IMR-90 (cell line): Measurements from ENCODE around the gene CHRNG. TPM values are rescaled to one million over a fixed set of nuclear protein-coding genes. Genes with fewer than 3 reads are reported as not detected.
A peak's percentile ranks its signal among the peaks of the same experiment; 100 is the strongest.

Source experiments
- ATAC-seq: fragments of 200-7000 bp; cut with Tn5 transposase; 2 replicates; pipeline ENCODE4 v1.9.1; 2020; ENCODE audit warnings: low read depth, mild to moderate bottlenecking, moderate library complexity
- BruUV-seq: library from RNA; stranded (reverse); fragments of 400-500 nt; replicated peaks from 2 replicates; lab custom pipeline; 2021; lab: Mats Ljungman, UMichigan
- CTCF ChIA-PET: fragments of 300-600 bp; formaldehyde crosslinking; extraction: SDS; loops from one replicate; lab custom pipeline; 2021; ENCODE audit warnings: antibody characterized with exemption; lab: Yijun Ruan, JAX
- POLR2A ChIA-PET: fragments of 300-600 bp; sonication (Branson Sonifier 250); formaldehyde crosslinking; loops from one replicate; lab custom pipeline; 2022; ENCODE audit warnings: antibody characterized with exemption; ENCODE audit not compliant: unreplicated experiment; lab: Charles Lee
- DNase-seq: peaks from one replicate; pipeline ENCODE4 v3.0.0; 2013
- H2AFZ ChIP-seq: replicated peaks from 2 replicates; pipeline ENCODE3; 2013; ENCODE audit warnings: low read length, mild to moderate bottlenecking; ENCODE audit not compliant: poor library complexity
- H2AK5ac ChIP-seq: 2 replicates; pipeline ENCODE4 v1.6.1; 2013; ENCODE audit warnings: low read depth, low read length, inconsistent platforms
- H2AK9ac ChIP-seq: replicated peaks from 2 replicates; pipeline ENCODE3; 2013; ENCODE audit warnings: mild to moderate bottlenecking, low read depth, low read length, moderate library complexity; ENCODE audit not compliant: poor library complexity
- H2BK120ac ChIP-seq: 2 replicates; pipeline ENCODE4 v1.6.1; 2013; ENCODE audit warnings: low read depth, low read length, inconsistent platforms
- H2BK15ac ChIP-seq: 3 replicates; pipeline ENCODE4 v1.6.1; 2013; ENCODE audit warnings: low read depth, low read length, inconsistent platforms
- H2BK20ac ChIP-seq: 2 replicates; pipeline ENCODE4 v1.6.1; 2013; ENCODE audit warnings: low read depth, mild to moderate bottlenecking, inconsistent platforms, low read length, moderate library complexity
- H2BK5ac ChIP-seq: 2 replicates; pipeline ENCODE4 v1.6.1; 2013; ENCODE audit warnings: mild to moderate bottlenecking, low read depth, low read length, inconsistent platforms; ENCODE audit not compliant: poor library complexity, severe bottlenecking
- H3K14ac ChIP-seq: replicated peaks from 2 replicates; pipeline ENCODE4 v1.6.1; 2013; ENCODE audit warnings: low read depth, low read length, inconsistent platforms
- H3K18ac ChIP-seq: 2 replicates; pipeline ENCODE4 v1.6.1; 2013; ENCODE audit warnings: low read depth, low read length, control low read depth
- H3K23ac ChIP-seq: 2 replicates; pipeline ENCODE4 v1.6.1; 2013; ENCODE audit warnings: low read depth, low read length, inconsistent platforms
- H3K27ac ChIP-seq: 2 replicates; pipeline ENCODE4 v1.5.1; 2013; ENCODE audit warnings: mild to moderate bottlenecking, control low read depth, low read length; ENCODE audit not compliant: insufficient read depth
- H3K27me3 ChIP-seq: 2 replicates; pipeline ENCODE4 v1.6.1; 2013; ENCODE audit warnings: low read length; ENCODE audit not compliant: control insufficient read depth, insufficient read depth
- H3K36me3 ChIP-seq: 2 replicates; pipeline ENCODE4 v1.6.1; 2013; ENCODE audit warnings: low read length, mixed read lengths; ENCODE audit not compliant: control insufficient read depth, insufficient read depth
- H3K4ac ChIP-seq: 2 replicates; pipeline ENCODE4 v1.6.1; 2013; ENCODE audit warnings: low read depth, low read length, inconsistent platforms
- H3K4me1 ChIP-seq: 2 replicates; pipeline ENCODE4 v1.6.1; 2013; ENCODE audit warnings: low read length, mixed read lengths; ENCODE audit not compliant: control insufficient read depth, insufficient read depth
- H3K4me2 ChIP-seq: 2 replicates; pipeline ENCODE4 v1.6.1; 2013; ENCODE audit warnings: low read depth, mild to moderate bottlenecking, control low read depth, low read length, moderate library complexity
- H3K4me3 ChIP-seq: 2 replicates; pipeline ENCODE4 v1.5.1; 2013; ENCODE audit warnings: low read depth, mild to moderate bottlenecking, control low read depth, low read length, moderate library complexity; ENCODE audit not compliant: insufficient read depth
- H3K56ac ChIP-seq: 2 replicates; pipeline ENCODE4 v1.6.1; 2013; ENCODE audit warnings: low read length, inconsistent platforms; ENCODE audit not compliant: insufficient read depth; ENCODE audit errors: extremely low read depth
- H3K79me1 ChIP-seq, 2 experiments: 2 replicates each; pipeline ENCODE4 v1.6.1; 2013; ENCODE audit warnings: low read length in 2 of 2, inconsistent platforms in 1 of 2, low read depth in 1 of 2
- H3K9ac ChIP-seq: 2 replicates; pipeline ENCODE4 v1.6.1; 2013; ENCODE audit warnings: low read depth, low read length, control low read depth
- H3K9me1 ChIP-seq: 2 replicates; pipeline ENCODE4 v1.6.1; 2013; ENCODE audit warnings: low read length, inconsistent platforms; ENCODE audit not compliant: insufficient read depth
- H3K9me3 ChIP-seq: 2 replicates; pipeline ENCODE4 v1.6.1; 2013; ENCODE audit warnings: low read length; ENCODE audit not compliant: control insufficient read depth, insufficient read depth
- H4K20me1 ChIP-seq: 2 replicates; pipeline ENCODE4 v1.6.1; 2013; ENCODE audit warnings: low read length, inconsistent platforms; ENCODE audit not compliant: insufficient read depth
- H4K5ac ChIP-seq: 2 replicates; pipeline ENCODE4 v1.6.1; 2013; ENCODE audit warnings: mild to moderate bottlenecking, low read depth, low read length, control low read depth
- H4K8ac ChIP-seq, 2 experiments: 2 replicates each; pipeline ENCODE4 v1.6.1; 2013; ENCODE audit warnings: low read depth in 2 of 2, low read length in 2 of 2, control low read depth in 1 of 2, inconsistent platforms in 1 of 2
- H4K91ac ChIP-seq: 2 replicates; pipeline ENCODE4 v1.6.1; 2013; ENCODE audit warnings: low read depth, low read length, inconsistent platforms; ENCODE audit not compliant: insufficient read depth
- BHLHE40 ChIP-seq: fragments of 150-350 bp; IDR thresholded peaks from 2 replicates; pipeline ENCODE4 v1.6.1; 2016; ENCODE audit warnings: mild to moderate bottlenecking, low read depth, low read length
- CEBPB ChIP-seq: IDR thresholded peaks from 2 replicates; pipeline ENCODE4 v1.6.1; 2012; ENCODE audit warnings: low read depth, low read length, improper control_type of control experiment
- CHD1 ChIP-seq: IDR thresholded peaks from 2 replicates; pipeline ENCODE4 v1.6.1; 2012; ENCODE audit warnings: low read depth, low read length, improper control_type of control experiment
- ELK1 ChIP-seq: fragments of 150-350 bp; IDR thresholded peaks from 2 replicates; pipeline ENCODE4 v1.6.1; 2016; ENCODE audit warnings: low read depth, mild to moderate bottlenecking, low read length, moderate library complexity, borderline replicate concordance
- FOS ChIP-seq: fragments of 150-350 bp; IDR thresholded peaks from 2 replicates; pipeline ENCODE4 v1.6.1; 2016; ENCODE audit warnings: low read depth, low read length
- MAZ ChIP-seq: IDR thresholded peaks from 2 replicates; pipeline ENCODE4 v1.6.1; 2012; ENCODE audit warnings: low read depth, mild to moderate bottlenecking, low read length, improper control_type of control experiment, moderate library complexity, borderline replicate concordance
- MXI1 ChIP-seq: IDR thresholded peaks from 2 replicates; pipeline ENCODE4 v1.6.1; 2012; ENCODE audit warnings: low read depth, mild to moderate bottlenecking, low read length, moderate library complexity, borderline replicate concordance
- NFE2L2 ChIP-seq: fragments of 150-350 bp; IDR thresholded peaks from 2 replicates; pipeline ENCODE4 v1.6.1; 2016; ENCODE audit warnings: low read depth, mild to moderate bottlenecking, low read length
- POLR2A ChIP-seq: IDR thresholded peaks from 2 replicates; pipeline ENCODE4 v1.6.1; 2012; ENCODE audit warnings: mild to moderate bottlenecking, low read depth, low read length
- RAD21 ChIP-seq: IDR thresholded peaks from 2 replicates; pipeline ENCODE4 v1.6.1; 2012; ENCODE audit warnings: low read length, improper control_type of control experiment
- RCOR1 ChIP-seq: IDR thresholded peaks from 2 replicates; pipeline ENCODE4 v1.6.1; 2012; ENCODE audit warnings: mild to moderate bottlenecking, low read length, improper control_type of control experiment; ENCODE audit not compliant: insufficient replicate concordance
- RFX5 ChIP-seq: IDR thresholded peaks from 2 replicates; pipeline ENCODE4 v1.8.0; 2012; ENCODE audit warnings: low read depth, mild to moderate bottlenecking, low read length, moderate library complexity
- SMC3 ChIP-seq: fragments of 150-350 bp; IDR thresholded peaks from 2 replicates; pipeline ENCODE4 v1.6.1; 2016; ENCODE audit warnings: low read depth, mild to moderate bottlenecking, antibody characterized with exemption, low read length, moderate library complexity
- USF2 ChIP-seq: fragments of 150-350 bp; IDR thresholded peaks from 2 replicates; pipeline ENCODE4 v1.6.1; 2017; ENCODE audit warnings: mild to moderate bottlenecking, antibody characterized with exemption, low read length, low read depth
- whole genome bisulfite sequencing, 2 experiments: methylation state at CpG; one replicate each; pipeline versions ENCODE4 v1.1.5 to v1.1.7; 2013; ENCODE audit warnings: missing lambda C conversion rate in 2 of 2; ENCODE audit not compliant: insufficient read length in 1 of 2; ENCODE audit errors: extremely low coverage in 2 of 2; 5-methylcytosine and 5-hydroxymethylcytosine counted together
- dilution Hi-C: fragments of 300-500 bp; cut with HindIII; formaldehyde crosslinking; loops from one replicate; pipeline ENCODE4 v1.14.3; 2018; ENCODE audit warnings: low sequenced_read_pairs; ENCODE audit not compliant: unreplicated experiment
- in situ Hi-C: fragments of 300-500 bp; cut with MboI; formaldehyde crosslinking; loops from 3 replicates; pipeline ENCODE4 v1.14.3; 2019; ENCODE audit warnings: low sequenced_read_pairs, inconsistent platforms, mixed read lengths
- intact Hi-C: fragments of 100-400 bp; cut with micrococcal nuclease; formaldehyde crosslinking; loops from 2 replicates; pipeline ENCODE4 v1.10.0; 2022
- polyA plus RNA-seq, 3 experiments: library from polyadenylated mRNA; depleted of rRNA; stranded (reverse); fragments of >200 nt; gene quantifications; 2 replicates each; pipeline ENCODE4 v1.2.3, GENCODE V29; 2012; ENCODE audit warnings: low replicate concordance in 1 of 3
- total RNA-seq: library from RNA; depleted of rRNA; stranded (reverse); fragments of >200 nt; gene quantifications from 2 replicates; pipeline ENCODE4 v1.2.3, GENCODE V29; 2012
- TF ChIP-seq, protein P1 (sequence below): conservative IDR thresholded peaks from 2 replicates; pipeline ENCODE4 v1.5.1; 2012; ENCODE audit warnings: mild to moderate bottlenecking, low read depth, low read length, improper control_type of control experiment

The CHRNG gene
- total and polyA plus RNA-seq, 2 of the 4 experiments (the other 2 are of a cell fraction): not detected

DNA sequence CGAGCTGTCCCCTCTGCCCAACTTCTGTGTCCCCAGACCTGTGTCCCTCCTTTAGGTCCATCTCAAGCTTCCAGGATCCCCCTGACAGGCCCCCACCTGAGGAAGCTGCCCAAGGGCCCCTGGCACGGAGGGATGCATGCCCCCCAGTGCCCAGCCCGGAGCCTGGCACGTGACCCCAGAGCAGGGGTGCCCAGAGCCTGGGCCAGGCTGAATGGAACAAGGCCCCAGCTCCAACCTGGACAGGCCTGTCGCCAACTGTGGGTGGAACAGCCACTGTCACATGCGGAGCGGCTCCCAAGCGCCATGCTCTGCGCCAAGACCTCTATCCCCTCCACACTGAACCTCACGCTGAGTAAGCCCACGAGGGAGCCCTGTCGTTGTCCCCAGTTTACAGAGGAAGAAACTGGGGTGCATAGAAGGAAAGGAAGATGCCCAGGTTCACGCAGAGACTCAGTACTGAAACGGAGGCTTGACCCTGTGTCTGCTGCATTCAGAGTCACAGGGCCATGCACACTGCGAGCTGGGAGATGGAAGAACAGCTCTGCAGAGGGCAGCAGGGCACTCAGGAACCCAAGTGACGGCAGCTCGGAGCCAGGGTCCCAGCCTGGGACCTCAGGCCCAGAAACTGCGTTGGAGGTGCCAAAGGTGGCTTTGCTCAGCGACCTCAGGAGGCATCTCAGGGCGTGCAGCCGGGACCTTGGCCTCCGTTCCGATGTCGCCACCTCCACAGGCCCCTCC lies 46.4 kb upstream of the CHRNG start:
- intact Hi-C loops (no loop called here), dilution Hi-C loops (no loop called here), in situ Hi-C loops (no loop called here)
- BruUV-seq: no TSS peak
- Histone ChIP-seq H3K4ac (no peak overlapping the region), H3K9me1 (no peaks in the 10 kb centered on the region), H2AK5ac (no peak overlapping the region), H3K18ac (no peak overlapping the region), H2BK5ac (no peak overlapping the region), H4K20me1 (no peaks in the 10 kb centered on the region; the same call in 1 of the 2 replicates), H2AK9ac (no peak overlapping the region), H3K79me1 (no peaks in the 10 kb centered on the region), H3K4me3 (no peak overlapping the region), H4K8ac (no peak overlapping the region), H4K91ac (no peak overlapping the region), H3K36me3 (no peaks in the 10 kb centered on the region), H2BK20ac (no peak overlapping the region), H3K23ac (no peak overlapping the region), H2BK15ac (no peak overlapping the region), H3K56ac (no peak overlapping the region), H2AFZ (peak overlapping the region; percentile 29), H2BK120ac (no peak overlapping the region), H3K14ac (no peak overlapping the region), H4K5ac (no peak overlapping the region), H3K27me3 (peaks cover 55% of the 10 kb centered on the region), H3K4me1 (no peaks in the 10 kb centered on the region), H3K9ac (no peak overlapping the region), H3K9me3 (no peaks in the 10 kb centered on the region), H3K4me2 (no peak overlapping the region), H3K27ac (no peak overlapping the region)
- WGBS, 2 experiments: 60% methylated on average over 5 of the region's 24 CpGs; no CpG with 5 or more reads in 1 of the 2 experiments
- ATAC-seq: no peak
- no peak for DNase-seq
- ChIA-PET POLR2A (no interaction called here), CTCF (no interaction called here)
- TF ChIP-seq MAZ: no peak
- TF ChIP-seq, protein P1, sequence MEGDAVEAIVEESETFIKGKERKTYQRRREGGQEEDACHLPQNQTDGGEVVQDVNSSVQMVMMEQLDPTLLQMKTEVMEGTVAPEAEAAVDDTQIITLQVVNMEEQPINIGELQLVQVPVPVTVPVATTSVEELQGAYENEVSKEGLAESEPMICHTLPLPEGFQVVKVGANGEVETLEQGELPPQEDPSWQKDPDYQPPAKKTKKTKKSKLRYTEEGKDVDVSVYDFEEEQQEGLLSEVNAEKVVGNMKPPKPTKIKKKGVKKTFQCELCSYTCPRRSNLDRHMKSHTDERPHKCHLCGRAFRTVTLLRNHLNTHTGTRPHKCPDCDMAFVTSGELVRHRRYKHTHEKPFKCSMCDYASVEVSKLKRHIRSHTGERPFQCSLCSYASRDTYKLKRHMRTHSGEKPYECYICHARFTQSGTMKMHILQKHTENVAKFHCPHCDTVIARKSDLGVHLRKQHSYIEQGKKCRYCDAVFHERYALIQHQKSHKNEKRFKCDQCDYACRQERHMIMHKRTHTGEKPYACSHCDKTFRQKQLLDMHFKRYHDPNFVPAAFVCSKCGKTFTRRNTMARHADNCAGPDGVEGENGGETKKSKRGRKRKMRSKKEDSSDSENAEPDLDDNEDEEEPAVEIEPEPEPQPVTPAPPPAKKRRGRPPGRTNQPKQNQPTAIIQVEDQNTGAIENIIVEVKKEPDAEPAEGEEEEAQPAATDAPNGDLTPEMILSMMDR: no peak
- no peak for TF ChIP-seq POLR2A
- TF ChIP-seq ELK1: no peak
- TF ChIP-seq MXI1: no peak
- no peak for TF ChIP-seq FOS
- TF ChIP-seq RFX5: no peak
- TF ChIP-seq BHLHE40: no peak
- TF ChIP-seq CEBPB: no peak
- TF ChIP-seq USF2: no peak
- no peak for TF ChIP-seq RCOR1
- no peak for TF ChIP-seq CHD1
- TF ChIP-seq NFE2L2: no peak
- no peak for TF ChIP-seq RAD21
- no peak for TF ChIP-seq SMC3
